ENCODE measurements around the gene ZFYVE9. TPM values are rescaled to one million over a fixed set of nuclear protein-coding genes. Genes with fewer than 3 reads are reported as not detected.

The ZFYVE9 gene
- total and polyA plus RNA-seq, 2 donors: 3.6 to 6.8 TPM

DNA sequence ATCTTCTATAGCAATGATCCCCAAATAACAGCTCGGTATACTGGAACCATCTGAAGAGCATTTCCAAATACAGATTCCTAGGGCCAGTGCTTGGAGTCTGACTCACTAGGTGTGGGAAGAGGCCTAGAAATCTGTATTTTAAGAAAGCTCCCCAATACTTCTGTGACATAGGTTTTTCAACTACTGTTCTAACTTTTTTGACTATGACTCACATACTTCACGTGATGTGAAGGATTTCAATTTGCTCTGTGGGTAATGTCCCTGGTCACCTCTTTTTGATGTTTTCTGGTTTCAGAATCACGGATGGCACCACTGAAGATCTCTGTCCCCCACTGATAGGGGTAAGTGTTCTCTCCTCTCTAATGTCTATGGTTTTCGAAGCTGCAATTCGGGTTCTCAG is 251.3 kb downstream of the ZFYVE9 start:
- WGBS: 98% methylated on average over 5 of the region's 5 CpGs
- H3K4me1 ChIP-seq (ENCODE audit: control insufficient read depth in 2 of 2, insufficient read depth in 2 of 2, low read length in 2 of 2): no peaks in the 10 kb centered on the region
- no peaks in the 10 kb centered on the region for H3K9me3 ChIP-seq (ENCODE audit: control insufficient read depth in 2 of 2, insufficient read depth in 1 of 2, low read length in 1 of 2)
- no peaks in the 10 kb centered on the region for H3K27me3 ChIP-seq (ENCODE audit: control insufficient read depth in 2 of 2, insufficient read depth in 1 of 2, low read length in 1 of 2)
- no peak for DNase-seq (ENCODE audit: low read depth in 6 of 9, low spot score in 9 of 9)
- no peak overlapping the region for H3K27ac ChIP-seq (ENCODE audit: low read depth in 1 of 2, low read length in 1 of 2)
- H3K4me3 ChIP-seq (ENCODE audit: low read length in 2 of 2): no peak overlapping the region
- H3K36me3 ChIP-seq (ENCODE audit: control insufficient read depth in 2 of 2, insufficient read depth in 2 of 2, low read length in 1 of 2): peaks cover 19 to 61% of the 10 kb centered on the region in 2 donors

Other genes starting within 250 kb of the ZFYVE9 start
- gene RAB3B, start 151.4 kb upstream of the ZFYVE9 start, total RNA-seq: 0.24 TPM
- gene RAB3B, start 151.4 kb upstream of the ZFYVE9 start, polyA plus RNA-seq: 0.07 TPM
- 7.7 TPM for gene KTI12, start 108.3 kb upstream of the ZFYVE9 start, total RNA-seq
- gene KTI12, start 108.3 kb upstream of the ZFYVE9 start, polyA plus RNA-seq: 11.1 TPM
- 43.9 TPM for gene TXNDC12, start 86.9 kb upstream of the ZFYVE9 start, total RNA-seq
- gene TXNDC12, start 86.9 kb upstream of the ZFYVE9 start, polyA plus RNA-seq: 27.2 TPM
- 60.5 TPM for gene BTF3L4, start 85.8 kb upstream of the ZFYVE9 start, total RNA-seq
- gene BTF3L4, start 85.8 kb upstream of the ZFYVE9 start, polyA plus RNA-seq: 66.2 TPM
- 19.4 TPM for gene CC2D1B, start 224.1 kb downstream of the ZFYVE9 start, total RNA-seq
- gene CC2D1B, start 224.1 kb downstream of the ZFYVE9 start, polyA plus RNA-seq: 36.4 TPM